Posterior cingulate gyrus (tissue), 11 donors: ENCODE data around the gene ADCY7.

Source experiments
- DNase-seq, 10 donors: peaks; one replicate each; pipeline versions ENCODE4 v3.0.0 to v3.0.0-alpha.2; 2020 to 2021; ENCODE audit warnings: mixed read lengths in 3 of 10
- intact Hi-C: fragments of 100-400 bp; cut with DNase I; formaldehyde crosslinking; loops from one replicate; pipeline ENCODE4 v1.15.1; 2023

The ADCY7 gene

GRCh38 chr16:50360033-50360778 lies 93.9 kb downstream of the ADCY7 start:
- DNase-seq = no peak
- intact Hi-C loops = loop anchor here (10.0 kb wide), 2 partner anchors 145 to 335 kb away; partner anchors contain the start of gene CNEP1R1

DNA sequence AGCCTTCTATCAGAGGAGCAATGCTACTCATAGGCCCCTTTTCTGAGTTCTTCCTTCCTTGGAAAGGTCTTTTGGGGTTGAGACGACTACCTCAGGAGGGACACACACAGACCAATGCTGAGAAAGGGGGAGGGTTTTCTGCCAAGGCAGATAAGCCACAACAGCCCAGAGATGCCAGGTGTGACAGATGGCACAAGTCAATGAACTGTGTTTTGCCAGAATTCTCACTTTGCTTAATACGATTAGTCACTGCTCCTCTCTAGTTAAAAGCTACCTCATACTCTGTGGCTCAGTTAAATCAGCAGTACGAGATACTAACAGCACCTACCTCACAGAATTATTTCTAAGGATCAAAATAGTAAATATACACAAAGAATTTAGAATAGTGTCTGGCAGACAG lies 94.4 kb downstream of the ADCY7 start:
- intact Hi-C loops = loop anchor here (10.0 kb wide), 2 partner anchors 146 to 336 kb away; partner anchors contain the start of gene CNEP1R1
- DNase-seq = no peak

GRCh38 chr16:50363656-50364055 lies 97.3 kb downstream of the ADCY7 start:
- DNase-seq = no peak
- intact Hi-C loops = loop anchor here (10.0 kb wide), 2 partner anchors 149 to 339 kb away; partner anchors contain the start of gene CNEP1R1

GRCh38 chr16:50365791-50366575 lies 99.6 kb downstream of the ADCY7 start:
- no peak for DNase-seq
- intact Hi-C loops = loop anchor here (5.0 to 10.0 kb wide), 3 partner anchors 151 to 341 kb away; partner anchors contain the start of genes CNEP1R1 and TENT4B
